Kidney capillary endothelial cell (primary cell): ENCODE data around the gene GCLM.
"Not testable (repeated sequence)": the region's sequence is repeated elsewhere in the genome, so short reads cannot be mapped to it uniquely, and the experiment has no call there.

Source experiments
- DNase-seq: peaks from one replicate; pipeline ENCODE4 v3.0.0-alpha.2; 2018; ENCODE audit warnings: low spot score

The GCLM gene

GRCh38 chr1:93909146-93910050 is at the start of gene GCLM:
TSS of gene GCLM (minus strand) at chr1:93909430. CDS start at chr1:93909163, 267 bp downstream.
- DNase-seq, result peak; percentile 95

- DNase-seq, result no peak
These were observed 49.5 kb upstream of the GCLM start for GRCh38 chr1:93958726-93959100.

- DNase-seq, result no peak
These were observed 48.9 kb upstream of the GCLM start for GRCh38 chr1:93958032-93958725.

GRCh38 chr1:93955765-93956164 is 46.5 kb upstream of the GCLM start:
- DNase-seq, result no peak

- DNase-seq, result not testable (repeated sequence)
These were observed 37.9 kb upstream of the GCLM start for GRCh38 chr1:93947002-93947686.

- no peak for DNase-seq
These were observed 29.4 kb upstream of the GCLM start for GRCh38 chr1:93938461-93939145.

- DNase-seq, result no peak
These were observed 28.8 kb upstream of the GCLM start for GRCh38 chr1:93937997-93938396.

- no peak for DNase-seq
These were observed 16.0 kb upstream of the GCLM start for GRCh38 chr1:93925206-93925605.

- DNase-seq, result no peak
These were observed 10.6 kb upstream of the GCLM start for GRCh38 chr1:93919780-93920179.

- DNase-seq, result no peak
These were observed 8.1 kb upstream of the GCLM start for GRCh38 chr1:93917302-93917701.

- not testable (repeated sequence) for DNase-seq
These were observed 1.6 kb upstream of the GCLM start for GRCh38 chr1:93910880-93911279.

GRCh38 chr1:93910305-93910704 is 1.1 kb upstream of the GCLM start:
- no peak for DNase-seq

GRCh38 chr1:93908394-93909145 is 660 bp downstream of the GCLM start:
- DNase-seq, result no peak

GRCh38 chr1:93907718-93908117 is 1.5 kb downstream of the GCLM start:
- no peak for DNase-seq

GRCh38 chr1:93906480-93906879 is 2.8 kb downstream of the GCLM start:
- no peak for DNase-seq

GRCh38 chr1:93905734-93906133 is 3.5 kb downstream of the GCLM start:
- no peak for DNase-seq

GRCh38 chr1:93905051-93905450 is 4.2 kb downstream of the GCLM start:
- DNase-seq, result no peak

- no peak for DNase-seq
These were observed 5.0 kb downstream of the GCLM start for GRCh38 chr1:93904228-93904627.

GRCh38 chr1:93900723-93901504 is 8.3 kb downstream of the GCLM start:
- DNase-seq, result no peak

- DNase-seq, result no peak
These were observed 9.6 kb downstream of the GCLM start for GRCh38 chr1:93899543-93900207.
